VCaP (cell line): ENCODE measurements around the gene CEP72.
"Not testable (repeated sequence)": the region's sequence is repeated elsewhere in the genome, so short reads cannot be mapped to it uniquely, and the experiment has no call there.

Experiments used
- H3K27ac ChIP-seq: fragments of 450-650 bp; 2 replicates; pipeline ENCODE4 v1.5.1; 2017
- TF ChIP-seq, protein P1 (sequence below): fragments of 450-650 bp; conservative IDR thresholded peaks from 2 replicates; pipeline ENCODE4 v1.5.1; 2017; ENCODE audit warnings: mild to moderate bottlenecking, moderate library complexity

CEP72 gene

DNA sequence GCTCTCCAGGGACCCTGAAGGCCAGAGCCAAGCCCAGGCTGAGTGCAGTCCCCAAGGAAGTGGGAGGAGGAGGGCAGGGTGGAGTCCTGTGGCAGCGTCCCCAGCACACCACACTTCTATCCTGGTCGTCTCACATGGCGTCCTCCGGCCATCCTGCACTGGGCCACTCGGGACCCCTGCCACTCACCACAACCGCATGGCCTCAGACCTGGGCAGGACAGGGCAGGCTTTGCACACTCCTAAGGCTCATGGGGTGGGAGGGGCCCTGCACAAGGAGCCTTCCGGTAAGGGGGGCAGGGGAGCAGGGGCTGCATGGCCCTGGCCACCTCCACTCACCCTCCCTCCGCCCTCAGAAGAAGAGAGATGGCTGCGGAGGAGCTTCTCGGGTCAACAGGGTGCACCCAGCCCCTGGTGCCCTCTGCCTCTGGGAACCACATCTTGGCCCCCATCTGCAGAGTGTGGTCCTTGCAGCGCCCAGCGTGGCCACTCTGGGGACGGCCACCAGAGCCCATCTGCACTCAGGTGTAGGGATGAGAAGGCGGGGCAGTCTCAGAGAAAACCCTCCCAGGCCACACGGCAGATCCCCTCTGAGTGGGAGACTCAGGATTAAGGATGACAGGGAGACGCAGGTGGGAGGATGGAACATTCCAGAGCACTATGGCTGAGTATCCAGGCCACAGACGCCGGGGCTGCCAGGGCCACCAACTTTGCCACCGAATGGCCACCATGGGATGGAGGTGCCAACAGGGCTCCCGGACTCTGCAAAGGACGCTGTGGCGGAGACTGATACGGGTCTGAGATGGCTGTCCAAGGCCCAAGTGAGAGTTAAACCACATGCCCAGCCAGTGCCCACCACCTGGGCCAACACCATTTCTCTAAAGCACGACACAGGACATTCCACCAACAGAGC, 73.4 kb downstream of the CEP72 start:
- TF ChIP-seq, protein P1, sequence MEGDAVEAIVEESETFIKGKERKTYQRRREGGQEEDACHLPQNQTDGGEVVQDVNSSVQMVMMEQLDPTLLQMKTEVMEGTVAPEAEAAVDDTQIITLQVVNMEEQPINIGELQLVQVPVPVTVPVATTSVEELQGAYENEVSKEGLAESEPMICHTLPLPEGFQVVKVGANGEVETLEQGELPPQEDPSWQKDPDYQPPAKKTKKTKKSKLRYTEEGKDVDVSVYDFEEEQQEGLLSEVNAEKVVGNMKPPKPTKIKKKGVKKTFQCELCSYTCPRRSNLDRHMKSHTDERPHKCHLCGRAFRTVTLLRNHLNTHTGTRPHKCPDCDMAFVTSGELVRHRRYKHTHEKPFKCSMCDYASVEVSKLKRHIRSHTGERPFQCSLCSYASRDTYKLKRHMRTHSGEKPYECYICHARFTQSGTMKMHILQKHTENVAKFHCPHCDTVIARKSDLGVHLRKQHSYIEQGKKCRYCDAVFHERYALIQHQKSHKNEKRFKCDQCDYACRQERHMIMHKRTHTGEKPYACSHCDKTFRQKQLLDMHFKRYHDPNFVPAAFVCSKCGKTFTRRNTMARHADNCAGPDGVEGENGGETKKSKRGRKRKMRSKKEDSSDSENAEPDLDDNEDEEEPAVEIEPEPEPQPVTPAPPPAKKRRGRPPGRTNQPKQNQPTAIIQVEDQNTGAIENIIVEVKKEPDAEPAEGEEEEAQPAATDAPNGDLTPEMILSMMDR = no peak
- H3K27ac ChIP-seq = no peak overlapping the region

DNA sequence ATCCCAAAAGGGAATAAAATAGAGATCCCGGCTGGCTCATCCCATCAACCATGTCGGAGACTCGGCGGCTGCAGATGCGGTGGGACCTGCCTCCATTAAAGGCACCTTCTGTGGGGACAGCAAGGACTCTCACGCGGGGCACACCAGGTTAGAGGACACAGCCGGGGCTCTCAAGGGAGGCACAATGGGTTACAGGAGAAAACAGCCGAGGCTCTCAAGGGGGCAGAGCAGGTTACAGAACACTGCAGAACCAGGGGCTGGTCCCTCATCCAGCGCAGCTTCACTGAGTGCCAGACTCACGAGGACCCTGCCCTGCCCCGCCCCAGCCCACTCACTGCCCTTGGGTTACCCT, 74.0 kb downstream of the CEP72 start:
- H3K27ac ChIP-seq = not testable (repeated sequence)

GRCh38 chr5:686936-687335, 74.8 kb downstream of the CEP72 start:
- not testable (repeated sequence) for H3K27ac ChIP-seq

GRCh38 chr5:688348-689010, 76.3 kb downstream of the CEP72 start:
- not testable (repeated sequence) for H3K27ac ChIP-seq

DNA sequence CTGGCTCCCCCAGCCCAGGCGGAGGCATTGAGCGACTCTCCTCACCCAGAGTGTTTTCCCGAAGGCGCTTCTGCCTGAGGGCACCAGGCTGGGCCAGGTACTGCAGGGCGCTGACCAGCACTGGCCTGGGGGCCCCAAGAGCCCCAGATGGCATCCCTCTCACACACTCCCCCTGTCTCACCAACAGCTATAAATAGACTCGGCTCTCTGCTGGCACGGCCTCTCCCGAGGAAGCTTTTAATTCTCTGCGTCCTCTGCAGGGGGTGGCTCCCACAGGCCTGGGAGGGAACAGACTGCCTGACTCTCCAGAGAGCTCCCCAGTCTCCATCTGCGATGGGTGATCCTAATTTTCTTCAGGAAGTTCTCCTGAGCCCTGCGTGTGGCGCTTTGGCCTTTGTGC, 78.2 kb downstream of the CEP72 start:
- not testable (repeated sequence) for H3K27ac ChIP-seq

- not testable (repeated sequence) for H3K27ac ChIP-seq
Observed at GRCh38 chr5:691049-691448, 78.9 kb downstream of the CEP72 start.

DNA sequence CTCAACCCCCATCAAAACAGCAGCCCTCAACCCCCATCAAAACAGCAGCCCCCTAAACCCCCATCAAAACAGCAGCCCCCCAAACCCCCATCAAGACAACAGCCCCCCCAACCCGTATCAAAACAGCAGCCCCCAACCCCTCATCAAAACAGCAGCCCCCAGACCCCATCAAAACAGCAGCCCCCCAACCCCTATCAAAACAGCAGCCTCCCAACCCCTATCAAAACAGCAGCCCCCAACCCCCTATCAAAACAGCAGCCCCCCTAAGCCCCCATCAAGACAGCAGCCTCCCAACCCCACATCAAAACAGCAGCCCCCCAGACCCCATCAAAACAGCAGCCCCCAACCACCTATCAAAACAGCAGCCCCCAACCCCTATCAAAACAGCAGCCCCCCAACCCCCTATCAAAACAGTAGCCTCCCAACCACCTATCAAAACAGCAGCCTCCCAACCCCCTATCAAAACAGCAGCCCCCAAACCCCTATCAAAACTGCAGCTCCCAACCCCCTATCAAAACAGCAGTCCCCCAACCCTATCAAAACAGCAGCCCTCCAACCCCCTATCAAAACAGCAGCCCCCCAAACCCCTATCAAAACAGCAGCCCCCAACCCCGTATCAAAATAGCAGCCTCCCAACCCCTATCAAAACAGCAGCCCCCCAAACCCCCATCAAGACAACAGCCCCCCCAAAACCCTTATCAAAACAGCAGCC, 79.8 kb downstream of the CEP72 start:
- TF ChIP-seq, protein P1 = no peak
- H3K27ac ChIP-seq = no peak overlapping the region

DNA sequence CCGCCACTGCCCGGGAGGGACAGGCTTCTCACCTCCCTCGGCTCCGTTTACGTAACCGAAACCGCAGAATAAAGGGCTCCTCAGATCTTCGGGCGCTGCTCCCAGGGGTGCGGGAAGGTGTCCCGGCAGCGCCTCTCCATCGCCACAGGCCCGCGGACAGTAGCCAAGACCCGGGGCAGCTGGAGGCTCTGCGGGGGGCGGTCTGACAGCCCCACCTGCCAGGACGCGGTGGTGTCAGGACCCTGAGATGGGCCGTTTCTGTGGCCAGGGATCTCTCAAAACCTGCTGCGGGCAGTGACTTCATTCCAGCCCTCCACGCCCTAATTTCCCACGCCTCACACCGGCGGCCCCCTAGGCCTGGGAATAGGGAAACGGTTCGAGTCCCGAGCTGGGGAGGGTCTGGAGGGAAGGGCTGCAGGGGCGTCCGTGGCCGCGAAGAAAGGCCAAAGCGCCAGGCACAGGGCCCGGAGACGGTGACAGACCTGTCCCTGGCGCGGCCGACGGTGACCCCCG, 80.4 kb downstream of the CEP72 start:
- not testable (repeated sequence) for H3K27ac ChIP-seq

DNA sequence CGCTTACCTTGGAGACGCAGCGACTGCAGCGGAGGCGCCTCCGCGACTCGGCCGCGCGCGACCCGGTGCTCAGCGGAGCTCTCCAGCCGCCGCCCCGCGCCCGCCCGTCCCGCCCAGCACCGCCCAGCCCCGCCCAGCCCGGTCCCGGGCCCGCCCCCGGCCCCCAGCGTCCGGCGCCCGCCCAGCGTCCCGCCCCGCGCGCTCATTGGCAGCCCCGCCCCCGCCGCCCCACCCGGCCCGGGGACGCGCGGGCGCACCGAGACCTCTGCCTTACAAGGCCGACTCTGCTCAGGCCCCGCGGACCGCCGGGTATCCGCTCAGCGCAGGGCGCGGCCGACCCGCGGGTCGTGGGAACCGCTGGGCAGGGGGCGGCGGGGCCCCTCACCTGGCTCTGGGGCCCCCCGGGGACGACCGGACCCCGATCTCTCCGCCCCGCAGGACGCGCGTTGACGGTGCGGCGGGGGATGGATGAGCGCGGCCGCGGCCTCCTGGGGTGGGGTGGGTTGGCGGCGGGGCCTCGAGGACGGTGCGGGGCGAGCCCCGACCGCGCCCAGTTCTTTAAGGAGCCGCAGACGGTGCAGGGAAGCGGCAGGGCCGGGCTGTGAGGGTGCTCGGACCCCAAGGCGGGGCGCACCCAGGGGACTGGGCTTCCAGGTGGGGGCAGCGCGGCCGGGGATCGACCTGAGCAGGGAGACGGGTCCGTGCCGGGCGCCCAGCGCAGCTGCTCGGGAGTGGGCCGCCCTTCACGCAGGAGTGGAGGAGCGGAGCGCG, 81.3 kb downstream of the CEP72 start, which contains the start of gene TPPP:
Gene TPPP, minus strand, starts transcription at position 82 of the 771 bp plus-strand sequence. CDS start 15,292 bp downstream, outside the sequence.
- peak within 1 kb of the TSS; percentile 73 for H3K27ac ChIP-seq

GRCh38 chr5:694042-694431, 81.9 kb downstream of the CEP72 start:
- not testable (repeated sequence) for H3K27ac ChIP-seq

DNA sequence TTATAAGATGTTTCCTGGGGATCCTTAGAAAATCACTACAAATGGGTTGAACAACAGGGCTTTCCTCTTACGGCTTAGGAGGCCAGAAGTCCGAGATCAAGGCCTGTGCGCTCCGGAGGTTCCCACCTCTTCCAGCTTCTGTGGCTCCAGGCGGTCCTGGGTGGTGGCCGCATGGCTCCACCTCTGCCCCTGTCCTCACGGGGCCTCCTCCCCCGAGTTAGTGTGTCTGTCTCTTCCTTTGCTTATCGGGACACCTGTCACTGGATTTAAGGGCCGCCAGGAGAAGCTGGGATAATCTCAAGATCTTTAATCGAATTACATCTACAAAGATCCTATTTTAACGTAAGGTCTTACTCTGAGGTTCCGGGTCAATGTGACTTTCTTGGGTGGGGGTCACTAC, 83.3 kb downstream of the CEP72 start:
- H3K27ac ChIP-seq = not testable (repeated sequence)

- not testable (repeated sequence) for H3K27ac ChIP-seq
Observed at GRCh38 chr5:696191-696590, 84.1 kb downstream of the CEP72 start.

DNA sequence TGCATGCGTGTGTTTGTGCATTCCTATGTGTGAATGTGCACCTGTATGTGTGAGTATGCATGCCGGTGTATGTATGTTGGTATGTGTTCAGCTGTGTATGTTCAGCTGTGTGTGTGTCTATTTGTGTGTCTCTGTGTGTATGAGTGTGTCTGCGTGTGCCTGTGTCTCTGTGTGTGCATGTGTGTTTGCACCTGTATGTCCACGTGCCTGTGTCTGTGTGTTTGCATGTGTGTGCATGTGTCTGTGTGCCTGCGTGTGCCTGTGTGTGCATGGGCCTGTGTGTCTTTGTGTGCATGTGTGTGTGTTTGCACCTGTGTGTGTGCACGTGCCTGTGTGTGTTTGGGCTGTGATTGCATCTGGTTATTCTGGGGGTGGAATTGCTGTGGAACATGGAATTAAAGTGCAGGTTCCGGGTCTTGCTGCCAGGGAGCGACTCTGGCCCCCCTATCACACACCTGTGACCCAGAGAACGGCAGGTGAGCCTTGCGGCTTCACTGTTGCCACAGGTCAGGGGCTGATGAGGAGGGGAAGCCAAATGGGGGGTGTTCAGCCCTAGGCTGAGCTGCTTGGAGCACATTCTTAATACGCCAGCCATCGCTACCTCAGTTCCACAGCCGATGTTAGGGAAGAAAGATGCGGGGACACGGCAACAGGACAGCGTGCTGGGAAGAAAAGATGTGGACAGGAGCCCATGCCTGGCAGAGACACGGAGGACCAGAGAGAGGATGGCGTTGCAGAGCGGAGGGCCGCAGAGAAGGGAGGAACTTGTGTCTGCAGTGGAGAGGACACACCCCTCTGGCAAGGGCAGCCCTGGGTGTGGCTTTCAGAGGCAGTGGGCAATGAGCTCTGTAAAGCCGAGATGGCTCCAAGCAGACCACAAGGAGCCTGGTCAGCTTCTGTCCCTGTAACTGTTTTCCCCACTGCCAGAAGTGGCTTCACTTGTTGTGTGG, 84.9 kb downstream of the CEP72 start:
- H3K27ac ChIP-seq = not testable (repeated sequence)
